Measurements from ENCODE around the gene LRRFIP1. TPM values are rescaled to one million over a fixed set of nuclear protein-coding genes. Genes with fewer than 3 reads are reported as not detected.

LRRFIP1 gene
- total RNA-seq, 1 donor from 2014 or later: 133 TPM

GRCh38 chr2:237643582-237644380, 16.4 kb downstream of the LRRFIP1 start:
- Histone ChIP-seq H3K36me3 (peaks cover 9 to 22% of the 10 kb centered on the region in 2 donors), H3K4me3 (no peak overlapping the region), H3K27ac (no peak overlapping the region), H3K9me3 (no peaks in the 10 kb centered on the region), H3K27me3 (no peaks in the 10 kb centered on the region), H3K4me1 (peaks cover 8 to 20% of the 10 kb centered on the region in 2 donors)
- intact Hi-C loops (cut with DNase I): no loop called here
- TF ChIP-seq, protein P1, sequence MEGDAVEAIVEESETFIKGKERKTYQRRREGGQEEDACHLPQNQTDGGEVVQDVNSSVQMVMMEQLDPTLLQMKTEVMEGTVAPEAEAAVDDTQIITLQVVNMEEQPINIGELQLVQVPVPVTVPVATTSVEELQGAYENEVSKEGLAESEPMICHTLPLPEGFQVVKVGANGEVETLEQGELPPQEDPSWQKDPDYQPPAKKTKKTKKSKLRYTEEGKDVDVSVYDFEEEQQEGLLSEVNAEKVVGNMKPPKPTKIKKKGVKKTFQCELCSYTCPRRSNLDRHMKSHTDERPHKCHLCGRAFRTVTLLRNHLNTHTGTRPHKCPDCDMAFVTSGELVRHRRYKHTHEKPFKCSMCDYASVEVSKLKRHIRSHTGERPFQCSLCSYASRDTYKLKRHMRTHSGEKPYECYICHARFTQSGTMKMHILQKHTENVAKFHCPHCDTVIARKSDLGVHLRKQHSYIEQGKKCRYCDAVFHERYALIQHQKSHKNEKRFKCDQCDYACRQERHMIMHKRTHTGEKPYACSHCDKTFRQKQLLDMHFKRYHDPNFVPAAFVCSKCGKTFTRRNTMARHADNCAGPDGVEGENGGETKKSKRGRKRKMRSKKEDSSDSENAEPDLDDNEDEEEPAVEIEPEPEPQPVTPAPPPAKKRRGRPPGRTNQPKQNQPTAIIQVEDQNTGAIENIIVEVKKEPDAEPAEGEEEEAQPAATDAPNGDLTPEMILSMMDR (IDR thresholded peaks at IDR 0.05): no peak
- no peak for DNase-seq (ENCODE audit: low spot score in 2 of 2)

- Histone ChIP-seq H3K9me3 (no peaks in the 10 kb centered on the region), H3K36me3 (peaks cover 9 to 22% of the 10 kb centered on the region in 2 donors), H3K4me3 (no peak overlapping the region), H3K27ac (no peak overlapping the region), H3K4me1 (peaks cover 8 to 23% of the 10 kb centered on the region in 2 donors), H3K27me3 (no peaks in the 10 kb centered on the region)
- TF ChIP-seq, protein P1 (IDR thresholded peaks at IDR 0.05): no peak
- no peak for DNase-seq (ENCODE audit: low spot score in 2 of 2)
- intact Hi-C loops (cut with DNase I): no loop called here
Observed at GRCh38 chr2:237644381-237644703, 17.0 kb downstream of the LRRFIP1 start.

- H3K27ac ChIP-seq: no peak overlapping the region
- intact Hi-C loops (cut with DNase I): loop anchor here (5.0 kb wide), 1 partner anchor 43 kb away; no protein-coding TSS in a partner anchor
- DNase-seq (ENCODE audit: low spot score in 2 of 2): no peak
- no peaks in the 10 kb centered on the region for H3K9me3 ChIP-seq
- H3K36me3 ChIP-seq: peaks cover 9 to 22% of the 10 kb centered on the region in 2 donors
- no peaks in the 10 kb centered on the region for H3K27me3 ChIP-seq
- H3K4me3 ChIP-seq: no peak overlapping the region
- H3K4me1 ChIP-seq: peaks cover 8 to 22% of the 10 kb centered on the region in 2 donors
- TF ChIP-seq, protein P1 (IDR thresholded peaks at IDR 0.05): no peak
Observed at GRCh38 chr2:237645261-237645660, 17.9 kb downstream of the LRRFIP1 start.

DNA sequence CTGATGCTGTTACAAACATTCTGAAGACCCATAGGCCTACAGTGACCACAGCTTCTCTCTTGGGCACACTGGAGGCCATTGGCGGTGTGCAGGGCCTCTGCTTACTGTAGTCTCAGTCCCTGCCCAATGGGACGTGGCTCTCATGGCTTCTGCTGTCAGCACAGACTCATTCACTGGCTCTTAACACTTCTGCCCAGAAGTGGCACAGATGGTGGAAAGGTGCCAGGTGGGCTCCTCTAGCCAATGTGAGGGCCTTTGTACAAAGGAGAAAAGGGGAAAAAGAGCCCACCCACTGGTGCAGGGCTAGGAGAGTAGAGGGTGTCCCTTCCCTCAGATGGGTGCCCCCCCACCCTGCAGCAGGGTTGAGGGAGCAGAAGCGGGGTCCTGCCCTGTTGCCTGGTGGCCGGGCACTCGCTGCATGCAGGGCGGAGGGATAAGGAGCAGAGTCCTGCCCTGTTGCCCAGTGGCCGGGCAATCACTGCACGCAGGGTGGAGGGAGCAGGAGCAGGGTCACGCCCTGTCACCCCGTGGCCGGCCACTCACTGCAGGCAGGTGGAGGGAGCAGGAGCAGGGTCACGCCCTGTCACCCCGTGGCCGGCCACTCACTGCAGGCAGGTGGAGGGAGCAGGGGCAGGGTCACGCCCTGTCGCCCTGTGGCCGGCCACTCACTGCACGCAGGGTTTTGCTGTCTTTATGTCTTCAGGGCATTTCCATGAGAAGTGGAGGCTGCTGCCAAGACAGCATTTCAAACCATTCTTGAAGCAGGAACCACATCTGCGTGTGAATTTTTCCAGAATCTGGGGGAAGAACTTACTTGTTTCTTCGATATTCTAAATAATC, 20.0 kb downstream of the LRRFIP1 start:
- TF ChIP-seq, protein P1 (IDR thresholded peaks at IDR 0.05): no peak
- Histone ChIP-seq H3K4me1 (peaks cover 8 to 27% of the 10 kb centered on the region in 2 donors), H3K9me3 (no peaks in the 10 kb centered on the region), H3K4me3 (peak overlapping the region in 1 of 2 donors; percentile 16), H3K27ac (peak overlapping the region; percentile 31 to 91), H3K36me3 (peaks cover 9 to 20% of the 10 kb centered on the region in 2 donors), H3K27me3 (no peaks in the 10 kb centered on the region)
- no peak for DNase-seq (ENCODE audit: low spot score in 2 of 2)
- intact Hi-C loops (cut with DNase I): loop anchor here (5.0 kb wide), 1 partner anchor 45 kb away; no protein-coding TSS in a partner anchor

DNA sequence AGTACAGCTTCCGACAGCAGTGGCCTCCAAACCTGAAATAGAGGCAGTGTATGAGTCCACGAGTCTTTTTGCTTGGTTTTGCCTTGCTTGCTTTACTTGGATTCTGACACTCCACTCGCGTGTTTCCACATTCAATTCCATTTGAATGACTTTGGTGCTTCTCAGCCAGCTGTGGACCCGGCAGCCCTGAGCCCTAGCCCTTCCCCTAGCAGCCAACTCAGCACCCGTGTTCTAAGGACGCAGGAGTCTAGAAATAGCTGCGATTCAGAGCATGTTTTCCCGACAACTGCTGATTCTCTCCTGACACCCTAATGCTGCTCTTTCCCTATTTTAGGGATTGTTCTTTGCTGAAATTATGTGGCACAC, 20.6 kb downstream of the LRRFIP1 start:
- Histone ChIP-seq H3K9me3 (peaks cover 0 to 3% of the 10 kb centered on the region in 2 donors), H3K27ac (peak overlapping the region; percentile 31 to 91), H3K27me3 (no peaks in the 10 kb centered on the region), H3K4me3 (peak overlapping the region in 1 of 2 donors; percentile 16), H3K4me1 (peaks cover 8 to 27% of the 10 kb centered on the region in 2 donors), H3K36me3 (peaks cover 9 to 20% of the 10 kb centered on the region in 2 donors)
- intact Hi-C loops (cut with DNase I): loop anchor here (5.0 kb wide), 1 partner anchor 46 kb away; no protein-coding TSS in a partner anchor
- no peak for DNase-seq (ENCODE audit: low spot score in 2 of 2)
- TF ChIP-seq, protein P1 (IDR thresholded peaks at IDR 0.05): no peak

Data from ascending aorta (tissue), 2 donors.